ENCODE data around the gene MVK. TPM values are rescaled to one million over a fixed set of nuclear protein-coding genes. Genes with fewer than 3 reads are reported as not detected.

Gene MVK
- total RNA-seq, 2 donors from 2014 or later, result 23.1 to 47.2 TPM

- intact Hi-C loops (cut with DNase I, micrococcal nuclease), result no loop called here
- ATAC-seq, result no peak
- DNase-seq, result no peak
Measured at GRCh38 chr12:109542014-109542413, 31.6 kb upstream of the MVK start.

GRCh38 chr12:109542876-109543275 lies 30.7 kb upstream of the MVK start:
- intact Hi-C loops (cut with DNase I, micrococcal nuclease), result no loop called here
- ATAC-seq (no peak), DNase-seq (no peak)

- intact Hi-C loops (cut with DNase I, micrococcal nuclease), result no loop called here
- peak; percentile 58 for ATAC-seq
- DNase-seq, result peak in 1 of 2 donors; percentile 21
Measured at GRCh38 chr12:109544955-109545531, 28.6 kb upstream of the MVK start.

GRCh38 chr12:109545826-109546225 lies 27.8 kb upstream of the MVK start:
- intact Hi-C loops (cut with DNase I, micrococcal nuclease), result no loop called here
- DNase-seq (no peak), ATAC-seq (no peak)

GRCh38 chr12:109547286-109547685 lies 26.3 kb upstream of the MVK start:
- intact Hi-C loops (cut with DNase I, micrococcal nuclease), result no loop called here
- no peak for ATAC-seq
- DNase-seq, result no peak

GRCh38 chr12:109548258-109548657 lies 25.3 kb upstream of the MVK start:
- DNase-seq (no peak), ATAC-seq (no peak)
- intact Hi-C loops (cut with DNase I, micrococcal nuclease), result no loop called here

GRCh38 chr12:109549613-109550270 lies 23.9 kb upstream of the MVK start:
- DNase-seq (no peak), ATAC-seq (no peak)
- intact Hi-C loops (cut with DNase I, micrococcal nuclease), result no loop called here

GRCh38 chr12:109550281-109550680 lies 23.3 kb upstream of the MVK start:
- intact Hi-C loops (cut with DNase I, micrococcal nuclease), result no loop called here
- no peak for DNase-seq
- no peak for ATAC-seq

- intact Hi-C loops (cut with DNase I, micrococcal nuclease), result no loop called here
- ATAC-seq, result no peak
- DNase-seq, result no peak
Measured at GRCh38 chr12:109551108-109551507, 22.5 kb upstream of the MVK start.

- DNase-seq (no peak), ATAC-seq (peak; percentile 7)
- intact Hi-C loops (cut with DNase I, micrococcal nuclease), result no loop called here
Measured at GRCh38 chr12:109552971-109553370, 20.6 kb upstream of the MVK start.

GRCh38 chr12:109553483-109553882 lies 20.1 kb upstream of the MVK start:
- intact Hi-C loops (cut with DNase I, micrococcal nuclease), result no loop called here
- ATAC-seq (peak; percentile 12), DNase-seq (no peak)

- intact Hi-C loops (cut with DNase I, micrococcal nuclease), result no loop called here
- ATAC-seq, result no peak
- DNase-seq, result no peak
Measured at GRCh38 chr12:109553906-109554500, 19.6 kb upstream of the MVK start.

- no peak for ATAC-seq
- intact Hi-C loops (cut with DNase I, micrococcal nuclease), result no loop called here
Measured at GRCh38 chr12:109554761-109555160, 18.8 kb upstream of the MVK start.

GRCh38 chr12:109555431-109556315 lies 17.9 kb upstream of the MVK start:
- ATAC-seq, result no peak
- intact Hi-C loops (cut with DNase I, micrococcal nuclease), result no loop called here
- no peak for DNase-seq

More at GRCh38 chr12:109554761-109555160, 18.8 kb upstream of the MVK start:
- no peak for DNase-seq

GRCh38 chr12:109557200-109557599 lies 16.4 kb upstream of the MVK start:
- no peak for ATAC-seq
- DNase-seq, result no peak
- intact Hi-C loops (cut with DNase I, micrococcal nuclease), result no loop called here

- ATAC-seq (no peak), DNase-seq (no peak)
- intact Hi-C loops (cut with DNase I, micrococcal nuclease), result no loop called here
Measured at GRCh38 chr12:109557805-109558204, 15.8 kb upstream of the MVK start.

GRCh38 chr12:109558374-109559199 lies 15.0 kb upstream of the MVK start:
- peak; percentile 64 to 68 for DNase-seq
- intact Hi-C loops (cut with DNase I, micrococcal nuclease), result no loop called here
- ATAC-seq, result peak; percentile 90

- intact Hi-C loops (cut with DNase I, micrococcal nuclease), result no loop called here
- ATAC-seq (no peak), DNase-seq (no peak)
Measured at GRCh38 chr12:109559200-109559505, 14.4 kb upstream of the MVK start.

GRCh38 chr12:109559601-109560000 lies 14.0 kb upstream of the MVK start:
- no peak for DNase-seq
- intact Hi-C loops (cut with DNase I, micrococcal nuclease), result no loop called here
- no peak for ATAC-seq

Data from left colon (tissue), 2 donors.